22Rv1 (cell line): Measurements from ENCODE around the gene NR2F6.
A peak's percentile ranks its signal among the peaks of the same experiment; 100 is the strongest.
"Not testable (repeated sequence)": the region's sequence is repeated elsewhere in the genome, so short reads cannot be mapped to it uniquely, and the experiment has no call there.

Experiments used
- H3K27ac ChIP-seq: fragments of 450-650 bp; 2 replicates; pipeline ENCODE4 v1.5.1; 2017
- ZFX ChIP-seq: fragments of 450-650 bp; IDR thresholded peaks from 2 replicates; pipeline ENCODE4 v1.6.1; 2017; ENCODE audit warnings: antibody characterized with exemption, borderline replicate concordance
- TF ChIP-seq, protein P1 (sequence below): fragments of 450-650 bp; IDR thresholded peaks from 2 replicates; pipeline ENCODE4 v1.5.1; 2017; ENCODE audit warnings: mild to moderate bottlenecking

Gene NR2F6

DNA sequence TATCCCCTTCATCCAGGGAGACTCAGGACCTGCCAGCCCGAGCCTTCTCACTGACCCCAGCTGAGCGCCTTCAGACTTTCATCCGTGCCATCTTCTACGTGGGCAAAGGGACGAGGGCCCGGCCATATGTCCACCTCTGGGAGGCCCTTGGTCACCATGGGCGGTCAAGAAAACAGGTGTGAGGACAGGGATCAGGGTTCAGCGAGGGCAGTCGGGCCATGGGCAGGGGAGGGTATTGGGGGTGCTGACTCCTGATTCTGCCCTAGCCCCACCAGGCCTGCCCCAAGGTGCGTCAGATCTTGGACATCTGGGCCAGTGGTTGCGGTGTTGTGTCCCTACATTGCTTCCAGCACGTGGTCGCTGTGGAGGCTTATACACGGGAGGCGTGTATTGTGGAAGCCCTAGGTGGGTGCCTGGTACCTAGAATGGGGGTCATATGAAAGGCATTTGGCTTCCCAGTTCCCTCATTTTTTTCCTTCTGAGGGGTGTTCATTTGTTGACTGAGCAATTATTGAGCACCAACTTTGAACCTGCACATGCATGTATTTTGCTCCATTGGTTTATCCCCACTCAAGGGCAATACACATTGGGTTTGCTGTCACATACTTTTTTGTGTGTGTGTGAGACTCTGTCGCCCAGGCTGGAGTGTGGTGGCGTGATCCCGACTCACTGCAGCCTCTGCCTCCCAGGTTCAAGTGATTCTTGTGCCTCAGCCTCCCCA is 39.9 kb upstream of the NR2F6 start:
- H3K27ac ChIP-seq: no peak overlapping the region
- no peak for TF ChIP-seq ZFX
- TF ChIP-seq, protein P1, sequence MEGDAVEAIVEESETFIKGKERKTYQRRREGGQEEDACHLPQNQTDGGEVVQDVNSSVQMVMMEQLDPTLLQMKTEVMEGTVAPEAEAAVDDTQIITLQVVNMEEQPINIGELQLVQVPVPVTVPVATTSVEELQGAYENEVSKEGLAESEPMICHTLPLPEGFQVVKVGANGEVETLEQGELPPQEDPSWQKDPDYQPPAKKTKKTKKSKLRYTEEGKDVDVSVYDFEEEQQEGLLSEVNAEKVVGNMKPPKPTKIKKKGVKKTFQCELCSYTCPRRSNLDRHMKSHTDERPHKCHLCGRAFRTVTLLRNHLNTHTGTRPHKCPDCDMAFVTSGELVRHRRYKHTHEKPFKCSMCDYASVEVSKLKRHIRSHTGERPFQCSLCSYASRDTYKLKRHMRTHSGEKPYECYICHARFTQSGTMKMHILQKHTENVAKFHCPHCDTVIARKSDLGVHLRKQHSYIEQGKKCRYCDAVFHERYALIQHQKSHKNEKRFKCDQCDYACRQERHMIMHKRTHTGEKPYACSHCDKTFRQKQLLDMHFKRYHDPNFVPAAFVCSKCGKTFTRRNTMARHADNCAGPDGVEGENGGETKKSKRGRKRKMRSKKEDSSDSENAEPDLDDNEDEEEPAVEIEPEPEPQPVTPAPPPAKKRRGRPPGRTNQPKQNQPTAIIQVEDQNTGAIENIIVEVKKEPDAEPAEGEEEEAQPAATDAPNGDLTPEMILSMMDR: no peak

DNA sequence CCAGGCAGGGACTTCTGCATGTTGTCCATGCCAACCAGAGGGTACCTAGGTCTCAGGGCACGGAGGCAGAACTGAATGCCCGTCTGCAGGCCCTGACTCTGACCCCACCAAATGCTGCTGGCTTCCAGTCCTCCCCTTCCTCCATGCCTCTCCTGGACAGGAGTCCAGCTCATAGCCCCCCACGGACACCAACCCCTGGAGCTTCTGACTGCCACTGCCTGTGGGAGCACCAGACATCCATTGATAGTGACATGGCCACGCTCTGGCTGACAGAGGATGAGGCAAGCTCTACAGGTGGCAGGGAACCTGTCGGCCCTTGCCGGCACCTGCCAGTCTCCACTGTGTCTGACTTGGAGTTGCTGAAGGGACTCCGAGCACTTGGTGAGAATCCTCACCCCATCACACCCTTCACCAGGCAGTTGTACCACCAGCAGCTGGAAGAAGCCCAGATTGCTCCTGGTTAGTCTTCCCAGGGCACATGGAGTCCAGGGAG is 37.8 kb upstream of the NR2F6 start:
- TF ChIP-seq ZFX: no peak
- TF ChIP-seq, protein P1: no peak
- no peak overlapping the region for H3K27ac ChIP-seq

DNA sequence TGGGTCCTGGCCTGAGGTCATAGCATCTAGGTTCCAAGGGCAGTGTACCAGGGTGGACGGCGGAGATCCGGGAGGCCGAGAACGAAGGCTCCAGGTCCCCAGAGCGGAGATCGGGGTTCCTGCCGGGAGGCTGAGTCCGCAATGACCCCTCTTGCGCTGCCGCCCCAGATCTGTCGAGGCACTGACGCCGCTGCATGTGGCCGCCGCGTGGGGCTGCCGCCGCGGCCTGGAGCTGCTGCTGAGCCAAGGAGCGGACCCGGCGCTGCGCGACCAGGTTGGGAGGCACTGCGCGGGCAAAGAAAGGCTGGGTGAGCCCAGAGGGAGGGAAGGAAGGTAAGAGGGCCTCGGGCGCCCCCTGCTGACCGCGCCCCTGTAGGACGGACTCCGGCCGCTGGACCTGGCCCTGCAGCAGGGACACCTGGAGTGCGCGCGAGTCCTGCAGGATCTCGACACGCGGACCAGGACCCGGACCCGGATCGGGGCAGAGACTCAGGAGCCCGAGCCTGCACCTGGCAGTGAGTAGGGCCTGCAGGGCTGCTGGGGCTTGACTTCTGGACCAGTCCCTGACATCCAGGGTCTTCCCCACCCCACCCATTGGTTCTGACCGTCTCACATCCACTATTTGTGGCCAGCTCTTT is 36.9 kb upstream of the NR2F6 start:
- no peak for TF ChIP-seq ZFX
- TF ChIP-seq, protein P1: peak; percentile 94
- peak overlapping the region; percentile 50; the same call in 1 of the 2 replicates for H3K27ac ChIP-seq

DNA sequence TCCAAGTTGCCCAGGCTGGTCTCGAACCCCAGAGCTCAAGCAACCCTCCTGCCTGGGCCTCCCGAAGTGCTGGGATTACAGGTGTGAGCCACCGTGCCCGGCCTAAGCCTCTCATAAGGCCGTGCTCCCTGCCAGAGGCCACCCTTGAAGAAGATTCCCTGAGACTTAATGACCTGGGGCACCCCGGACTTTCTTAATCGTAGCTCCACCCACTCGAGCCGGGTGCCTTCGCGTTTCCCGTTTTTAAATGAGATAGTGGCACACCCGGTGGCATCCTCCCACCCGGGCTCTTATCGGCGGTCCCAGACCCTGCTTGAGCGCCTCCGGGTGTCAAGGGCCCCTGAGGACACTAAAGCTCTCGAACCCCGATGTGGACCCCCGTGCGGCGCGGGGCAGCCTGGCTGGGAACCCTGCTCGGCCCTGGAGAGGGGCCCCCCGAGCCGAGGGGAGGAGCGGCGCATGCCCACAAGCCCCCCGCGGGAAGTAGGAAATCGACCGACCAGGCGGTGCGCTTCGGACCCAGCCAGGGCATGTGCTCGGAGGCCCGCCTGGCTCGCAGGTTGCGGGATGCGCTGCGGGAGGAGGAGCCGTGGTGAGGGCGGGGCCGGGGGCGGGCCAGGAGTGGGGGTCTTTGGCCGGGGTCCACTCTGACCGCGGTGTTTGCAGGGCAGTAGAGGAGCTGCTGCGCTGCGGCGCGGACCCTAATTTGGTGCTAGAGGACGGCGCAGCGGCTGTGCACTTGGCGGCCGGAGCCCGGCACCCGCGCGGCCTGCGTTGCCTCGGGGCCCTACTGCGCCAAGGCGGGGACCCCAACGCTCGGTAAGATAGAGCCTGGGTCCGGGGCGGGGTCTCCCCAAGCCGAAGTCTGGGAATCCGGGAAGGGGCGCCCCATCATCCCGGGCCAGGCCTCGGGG is 35.9 kb upstream of the NR2F6 start, which contains the start of gene ANKLE1:
Gene ANKLE1, plus strand, starts transcription at position 511 of the 914 bp plus-strand sequence. Its CDS starts 20 bp downstream, at position 531.
- TF ChIP-seq, protein P1: no peak
- TF ChIP-seq ZFX: no peak
- peak within 1 kb of the TSS; percentile 50; the same call in 1 of the 2 replicates for H3K27ac ChIP-seq

DNA sequence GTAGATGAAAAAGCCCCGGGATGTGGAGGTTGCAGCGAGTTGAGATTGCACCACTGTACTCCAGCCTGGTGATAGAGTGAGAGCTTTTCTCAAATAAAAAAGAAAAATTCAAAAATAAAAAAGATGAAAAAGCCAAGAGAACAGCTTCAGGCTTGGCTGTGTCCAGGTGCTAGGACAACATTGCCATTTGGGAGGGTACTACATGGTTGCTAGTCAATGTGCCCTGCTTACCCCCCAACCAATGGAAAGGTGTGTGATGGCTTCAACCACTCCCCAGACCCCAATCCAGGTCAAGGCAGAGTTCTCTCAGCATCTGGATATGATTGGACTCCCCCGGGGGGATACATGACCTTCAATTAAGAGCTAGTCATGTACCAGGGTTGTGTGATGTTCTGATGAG is 33.7 kb upstream of the NR2F6 start:
- no peak overlapping the region for H3K27ac ChIP-seq
- TF ChIP-seq ZFX: no peak
- TF ChIP-seq, protein P1: no peak

DNA sequence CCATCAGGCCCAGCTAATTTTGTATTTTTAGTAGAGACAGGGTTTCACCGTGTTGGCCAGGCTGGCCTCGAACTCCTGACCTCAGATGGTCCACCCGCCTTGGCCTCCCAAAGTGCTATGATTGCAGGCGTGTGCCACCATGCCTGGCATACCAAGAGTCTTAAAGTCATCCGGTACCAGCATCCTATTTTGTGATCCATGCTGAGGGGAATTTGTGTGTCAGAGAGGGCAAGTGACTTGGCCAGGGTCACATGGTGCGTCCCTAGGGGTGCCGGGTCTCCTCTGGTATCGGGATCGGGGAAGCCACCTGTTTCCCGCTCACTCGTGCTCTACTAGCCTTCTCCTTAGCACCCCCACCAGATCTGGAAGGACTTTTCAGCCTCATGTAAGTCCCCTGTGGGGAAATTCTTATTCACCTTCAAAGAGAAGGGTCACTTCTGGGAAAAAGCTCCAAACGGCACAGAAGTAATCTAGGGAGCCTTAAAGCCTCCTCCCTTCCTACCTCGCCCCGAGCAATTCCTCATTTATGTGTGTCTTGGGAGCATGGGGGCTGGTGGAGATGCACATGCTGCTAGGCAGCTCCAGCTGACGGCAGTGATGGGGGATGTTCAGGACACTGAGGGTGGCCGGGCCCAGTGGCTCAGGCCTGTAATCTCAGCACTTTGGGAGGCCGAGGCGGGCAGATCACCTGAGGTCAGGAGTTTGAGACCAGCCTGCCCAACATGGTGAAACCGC is 29.9 kb upstream of the NR2F6 start:
- no peak overlapping the region for H3K27ac ChIP-seq

DNA sequence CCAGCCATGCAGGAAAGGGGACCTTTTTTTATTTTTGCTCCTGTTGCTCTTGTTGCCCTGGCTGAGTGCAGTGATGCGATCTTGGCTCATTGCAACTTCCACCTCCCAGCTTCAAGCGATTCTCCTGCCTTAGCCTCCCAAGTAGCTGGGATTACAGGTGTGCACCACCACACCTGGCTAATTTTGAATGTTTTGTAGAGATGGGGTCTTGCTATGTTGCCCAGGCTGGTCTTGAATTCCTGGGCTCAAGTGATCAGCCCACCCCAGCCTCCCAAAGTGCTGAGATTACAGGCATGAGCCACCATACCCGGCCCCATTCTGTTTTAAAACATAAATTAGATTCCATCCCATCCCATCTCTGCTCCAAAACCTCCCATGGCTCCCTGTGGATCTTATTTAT is 29.2 kb upstream of the NR2F6 start:
- not testable (repeated sequence) for H3K27ac ChIP-seq

More for the DNA sequence above, 29.9 kb upstream of the NR2F6 start:
- TF ChIP-seq, protein P1: no peak
- no peak for TF ChIP-seq ZFX
